HG02840 (cell line): Measurements from ENCODE around the gene KIF17.

Experiments
- ATAC-seq: cut with Tn5 transposase; IDR thresholded peaks from one replicate; pipeline ENCODE4 v1.9.1; 2021; ENCODE audit warnings: mild to moderate bottlenecking, moderate library complexity, moderate number of reproducible peaks; ENCODE audit not compliant: unreplicated experiment, low FRiP score

KIF17 gene

GRCh38 chr1:20717452-20718342 lies at the start of gene KIF17:
TSS of gene KIF17 (minus strand) at chr1:20718007. CDS start at chr1:20717706, 301 bp downstream.
- ATAC-seq = no peak

- ATAC-seq = no peak
Measured at GRCh38 chr1:20767271-20767670, 49.5 kb upstream of the KIF17 start.

- ATAC-seq = no peak
Measured at GRCh38 chr1:20763417-20763816, 45.6 kb upstream of the KIF17 start.

- no peak for ATAC-seq
Measured at GRCh38 chr1:20760322-20760721, 42.5 kb upstream of the KIF17 start.

- ATAC-seq = no peak
Measured at GRCh38 chr1:20753589-20753988, 35.8 kb upstream of the KIF17 start.

- no peak for ATAC-seq
Measured at GRCh38 chr1:20751462-20751990, 33.7 kb upstream of the KIF17 start.

- ATAC-seq = no peak
Measured at GRCh38 chr1:20742671-20743070, 24.9 kb upstream of the KIF17 start.

GRCh38 chr1:20740781-20741180 lies 23.0 kb upstream of the KIF17 start:
- ATAC-seq = no peak

GRCh38 chr1:20739225-20739624 lies 21.4 kb upstream of the KIF17 start:
- ATAC-seq = no peak

- ATAC-seq = no peak
Measured at GRCh38 chr1:20735581-20736111, 17.8 kb upstream of the KIF17 start.

GRCh38 chr1:20733360-20733975 lies 15.7 kb upstream of the KIF17 start:
- no peak for ATAC-seq

- ATAC-seq = no peak
Measured at GRCh38 chr1:20732588-20733359, 15.0 kb upstream of the KIF17 start, which contains the start of gene SH2D5. TSS of gene SH2D5 (minus strand) at chr1:20732703. CDS start at chr1:20728044, 4,659 bp downstream.

- ATAC-seq = no peak
Measured at GRCh38 chr1:20732071-20732587, 14.3 kb upstream of the KIF17 start.

GRCh38 chr1:20731057-20731991 lies 13.5 kb upstream of the KIF17 start:
- no peak for ATAC-seq

- no peak for ATAC-seq
Measured at GRCh38 chr1:20730690-20731056, 12.9 kb upstream of the KIF17 start.

GRCh38 chr1:20729990-20730689 lies 12.3 kb upstream of the KIF17 start:
- no peak for ATAC-seq

- ATAC-seq = no peak
Measured at GRCh38 chr1:20729155-20729931, 11.5 kb upstream of the KIF17 start.
